DND-41 (cell line): Measurements from ENCODE around the gene SLC12A5.

Source experiments
- ATAC-seq: fragments of 200-7000 bp; cut with Tn5 transposase; 3 replicates; pipeline ENCODE4 v1.9.1; 2021; ENCODE audit warnings: low read depth; ENCODE audit not compliant: insufficient read depth
- DNase-seq: peaks from one replicate; pipeline ENCODE4 v3.0.0-alpha.2; 2020
- H2AFZ ChIP-seq: 2 replicates; pipeline ENCODE4 v1.6.0; 2012; ENCODE audit warnings: low read depth, low read length
- H3K27ac ChIP-seq: 2 replicates; pipeline ENCODE4 v1.5.1; 2012; ENCODE audit warnings: low read length, inconsistent platforms
- H3K27me3 ChIP-seq: fragments of 200-600 bp; sonication (generic); 2 replicates; pipeline ENCODE4 v1.6.0; 2012; ENCODE audit warnings: low read length, mild to moderate bottlenecking, inconsistent platforms; ENCODE audit not compliant: insufficient read depth, poor library complexity
- H3K36me3 ChIP-seq: 2 replicates; pipeline ENCODE4 v1.5.1; 2012; ENCODE audit warnings: low read length, inconsistent platforms; ENCODE audit not compliant: insufficient read depth
- H3K4me1 ChIP-seq: 2 replicates; pipeline ENCODE4 v1.5.1; 2012; ENCODE audit warnings: mild to moderate bottlenecking, low read length; ENCODE audit not compliant: insufficient read depth
- H3K4me2 ChIP-seq: 2 replicates; pipeline ENCODE4 v1.6.0; 2012; ENCODE audit warnings: mild to moderate bottlenecking, moderate library complexity, low read length, inconsistent platforms; ENCODE audit not compliant: insufficient read depth
- H3K4me3 ChIP-seq, 2 experiments: fragments of 200-600 bp in 1 of 2; shearing (Covaris generic) in 1 of 2; 2 replicates each; pipeline ENCODE4 v1.5.1; 2012 to 2016; ENCODE audit warnings: inconsistent platforms in 2 of 2, low read length in 2 of 2, mild to moderate bottlenecking in 2 of 2, low read depth in 1 of 2, moderate library complexity in 1 of 2
- H3K79me2 ChIP-seq: 2 replicates; pipeline ENCODE4 v1.6.0; 2012; ENCODE audit warnings: low read length, inconsistent platforms; ENCODE audit not compliant: insufficient read depth
- H3K9ac ChIP-seq: 2 replicates; pipeline ENCODE4 v1.6.0; 2012; ENCODE audit warnings: low read depth, mild to moderate bottlenecking, inconsistent platforms, low read length, moderate library complexity
- H3K9me3 ChIP-seq: 2 replicates; pipeline ENCODE4 v1.5.1; 2012; ENCODE audit warnings: low read length, moderate library complexity, mild to moderate bottlenecking, inconsistent platforms; ENCODE audit not compliant: insufficient read depth, severe bottlenecking
- H4K20me1 ChIP-seq: 2 replicates; pipeline ENCODE4 v1.6.0; 2012; ENCODE audit warnings: low read length; ENCODE audit not compliant: insufficient read depth
- EZH2 ChIP-seq: IDR thresholded peaks from 3 replicates; pipeline ENCODE4 v1.6.1; 2012; ENCODE audit warnings: borderline replicate concordance, low read depth, mild to moderate bottlenecking, moderate library complexity, low read length, inconsistent platforms; ENCODE audit not compliant: severe bottlenecking
- TF ChIP-seq, protein P1 (sequence below): IDR thresholded peaks from 2 replicates; pipeline ENCODE4 v1.5.1; 2012; ENCODE audit warnings: borderline replicate concordance, low read length, moderate library complexity, mild to moderate bottlenecking; ENCODE audit not compliant: poor library complexity, severe bottlenecking; ENCODE audit errors: extremely low read depth

SLC12A5 gene

DNA sequence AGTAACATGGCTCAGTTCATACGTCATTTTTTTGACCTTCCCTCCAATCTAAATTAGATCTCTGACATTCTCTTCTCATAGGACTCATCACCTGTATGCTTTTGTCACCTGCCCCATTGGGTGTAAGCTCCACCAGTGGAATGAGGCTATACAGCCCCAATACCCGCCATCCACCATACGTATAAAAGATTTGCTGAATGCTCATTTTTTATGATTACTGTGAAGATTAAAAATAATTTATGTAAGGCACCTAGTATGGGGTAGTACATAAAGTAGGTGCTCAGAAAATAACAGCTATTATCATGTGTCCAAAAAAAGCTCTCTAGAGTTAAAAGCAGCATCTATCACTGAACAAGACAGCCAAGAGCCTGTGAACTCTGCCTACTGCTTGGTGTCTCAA, 36.7 kb downstream of the SLC12A5 start:
- ATAC-seq (no peak), DNase-seq (no peak)
- H3K4me1 ChIP-seq, result peaks cover 11% of the 10 kb centered on the region
- H3K4me2 ChIP-seq, result no peak overlapping the region
- no peaks in the 10 kb centered on the region for H3K27me3 ChIP-seq
- H2AFZ ChIP-seq, result no peak overlapping the region
- H3K9me3 ChIP-seq, result no peaks in the 10 kb centered on the region
- peaks cover 67% of the 10 kb centered on the region for H4K20me1 ChIP-seq
- H3K27ac ChIP-seq, result no peak overlapping the region
- no peak overlapping the region for H3K9ac ChIP-seq
- H3K36me3 ChIP-seq, result peaks cover 97% of the 10 kb centered on the region
- H3K4me3 ChIP-seq, result no peak overlapping the region
- no peak for TF ChIP-seq EZH2
- peaks cover 5% of the 10 kb centered on the region; the same call in 1 of the 2 replicates for H3K79me2 ChIP-seq

DNA sequence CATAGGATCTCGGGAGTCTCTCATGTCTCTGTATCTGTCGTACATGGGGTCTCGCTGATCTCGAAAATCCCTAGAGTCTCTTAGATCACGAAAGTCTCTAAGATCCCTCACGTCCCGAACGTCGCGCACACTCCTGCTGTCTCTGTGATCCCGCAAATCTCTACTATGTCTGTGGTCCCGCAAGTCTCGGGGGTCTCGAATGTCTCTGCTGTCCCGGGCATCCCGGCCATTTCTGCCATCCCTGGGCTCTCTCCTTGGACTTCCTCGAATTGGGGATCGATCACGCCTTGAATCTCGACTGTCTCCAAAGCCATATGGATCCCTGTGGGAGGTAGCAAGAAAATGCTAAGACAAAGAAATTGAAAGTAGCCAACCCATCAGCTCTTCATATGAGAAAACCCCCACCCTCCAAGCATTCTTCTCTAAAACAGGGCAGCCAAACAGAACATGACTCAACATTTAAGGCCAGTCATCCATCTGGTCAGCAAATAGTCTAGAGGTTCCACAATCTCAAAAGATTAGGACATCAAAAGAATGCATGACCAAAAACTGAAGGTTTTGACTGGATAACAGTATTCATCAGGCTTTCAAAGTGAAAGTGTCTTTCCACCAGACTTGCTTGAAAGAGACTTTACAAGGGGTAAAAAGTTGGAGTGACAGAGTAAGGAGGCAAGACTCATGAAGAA, 41.3 kb downstream of the SLC12A5 start:
- no peak for TF ChIP-seq EZH2
- TF ChIP-seq, protein P1, sequence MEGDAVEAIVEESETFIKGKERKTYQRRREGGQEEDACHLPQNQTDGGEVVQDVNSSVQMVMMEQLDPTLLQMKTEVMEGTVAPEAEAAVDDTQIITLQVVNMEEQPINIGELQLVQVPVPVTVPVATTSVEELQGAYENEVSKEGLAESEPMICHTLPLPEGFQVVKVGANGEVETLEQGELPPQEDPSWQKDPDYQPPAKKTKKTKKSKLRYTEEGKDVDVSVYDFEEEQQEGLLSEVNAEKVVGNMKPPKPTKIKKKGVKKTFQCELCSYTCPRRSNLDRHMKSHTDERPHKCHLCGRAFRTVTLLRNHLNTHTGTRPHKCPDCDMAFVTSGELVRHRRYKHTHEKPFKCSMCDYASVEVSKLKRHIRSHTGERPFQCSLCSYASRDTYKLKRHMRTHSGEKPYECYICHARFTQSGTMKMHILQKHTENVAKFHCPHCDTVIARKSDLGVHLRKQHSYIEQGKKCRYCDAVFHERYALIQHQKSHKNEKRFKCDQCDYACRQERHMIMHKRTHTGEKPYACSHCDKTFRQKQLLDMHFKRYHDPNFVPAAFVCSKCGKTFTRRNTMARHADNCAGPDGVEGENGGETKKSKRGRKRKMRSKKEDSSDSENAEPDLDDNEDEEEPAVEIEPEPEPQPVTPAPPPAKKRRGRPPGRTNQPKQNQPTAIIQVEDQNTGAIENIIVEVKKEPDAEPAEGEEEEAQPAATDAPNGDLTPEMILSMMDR, result no peak
- H3K4me3 ChIP-seq, result no peak overlapping the region
- no peak for DNase-seq
- no peak overlapping the region for H3K27ac ChIP-seq
- H3K79me2 ChIP-seq, result peaks cover 42% of the 10 kb centered on the region
- H3K4me2 ChIP-seq, result no peak overlapping the region
- H3K36me3 ChIP-seq, result peaks cover 79% of the 10 kb centered on the region
- peaks cover 66% of the 10 kb centered on the region for H4K20me1 ChIP-seq
- H3K9me3 ChIP-seq, result no peaks in the 10 kb centered on the region
- no peaks in the 10 kb centered on the region for H3K4me1 ChIP-seq
- no peak overlapping the region for H2AFZ ChIP-seq
- no peak for ATAC-seq
- H3K27me3 ChIP-seq, result no peaks in the 10 kb centered on the region
- no peak overlapping the region for H3K9ac ChIP-seq

DNA sequence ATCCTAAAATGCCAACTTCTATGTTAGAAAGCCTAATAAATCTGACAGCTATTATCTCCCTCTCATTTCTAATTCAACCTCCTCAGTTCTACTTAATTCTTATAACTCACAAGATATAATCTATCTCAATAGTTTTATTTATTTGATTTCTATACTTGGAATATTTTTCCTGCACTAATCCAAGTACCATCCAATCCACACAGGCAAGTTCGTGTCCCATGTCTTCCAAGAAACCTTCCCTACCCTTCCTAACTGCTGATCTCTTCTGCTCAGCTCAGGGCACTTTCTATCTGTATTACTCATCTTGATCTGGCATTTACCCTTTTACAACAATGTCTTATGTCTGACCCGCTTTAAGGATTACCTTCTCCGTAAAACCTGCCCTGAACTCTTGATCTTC, 42.6 kb downstream of the SLC12A5 start:
- TF ChIP-seq, protein P1, result no peak
- TF ChIP-seq EZH2, result no peak
- no peaks in the 10 kb centered on the region for H3K9me3 ChIP-seq
- no peak overlapping the region for H3K4me2 ChIP-seq
- no peak overlapping the region for H2AFZ ChIP-seq
- no peak overlapping the region for H3K9ac ChIP-seq
- H4K20me1 ChIP-seq, result peaks cover 66% of the 10 kb centered on the region
- no peak overlapping the region for H3K27ac ChIP-seq
- ATAC-seq (no peak), DNase-seq (no peak)
- H3K27me3 ChIP-seq, result no peaks in the 10 kb centered on the region
- H3K36me3 ChIP-seq, result peaks cover 76% of the 10 kb centered on the region
- no peaks in the 10 kb centered on the region for H3K4me1 ChIP-seq
- H3K4me3 ChIP-seq, result no peak overlapping the region
- peaks cover 52% of the 10 kb centered on the region for H3K79me2 ChIP-seq

DNA sequence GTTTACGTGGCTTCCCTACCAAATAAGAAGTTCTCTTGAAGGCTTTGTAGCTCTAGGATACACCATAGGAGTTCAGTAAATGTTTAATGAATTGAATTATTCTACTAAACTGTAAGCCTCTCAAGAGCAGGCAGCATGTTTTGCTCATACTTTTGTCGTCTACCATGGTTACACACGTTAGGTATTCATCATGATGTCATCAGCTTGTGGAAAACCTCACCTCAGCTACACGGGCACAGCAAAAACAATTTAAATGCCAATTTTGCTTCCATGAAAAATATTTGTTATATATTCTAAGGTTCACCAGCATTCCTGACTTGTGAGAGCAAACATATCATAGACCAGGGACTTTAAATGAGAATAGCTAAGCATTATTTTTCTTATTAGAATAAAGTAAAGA, 44.0 kb downstream of the SLC12A5 start:
- H3K36me3 ChIP-seq, result peaks cover 72% of the 10 kb centered on the region
- peaks cover 66% of the 10 kb centered on the region for H3K79me2 ChIP-seq
- no peak overlapping the region for H3K9ac ChIP-seq
- peaks cover 78% of the 10 kb centered on the region for H4K20me1 ChIP-seq
- no peak for DNase-seq
- no peak overlapping the region for H3K4me2 ChIP-seq
- H3K4me3 ChIP-seq, result no peak overlapping the region
- no peaks in the 10 kb centered on the region for H3K4me1 ChIP-seq
- H3K9me3 ChIP-seq, result no peaks in the 10 kb centered on the region
- TF ChIP-seq EZH2, result no peak
- TF ChIP-seq, protein P1, result no peak
- H2AFZ ChIP-seq, result no peak overlapping the region
- no peak overlapping the region for H3K27ac ChIP-seq
- no peaks in the 10 kb centered on the region for H3K27me3 ChIP-seq
- no peak for ATAC-seq
